ES-I3 (cell line): ENCODE measurements around the gene ATP2B2.

ENCODE experiments used
- H3K36me3 ChIP-seq: 2 replicates; pipeline ENCODE4 v1.6.1; 2013; ENCODE audit warnings: mild to moderate bottlenecking, low read length, control low read depth, moderate library complexity; ENCODE audit not compliant: insufficient read depth
- H3K4me1 ChIP-seq: 2 replicates; pipeline ENCODE4 v1.6.1; 2013; ENCODE audit warnings: mild to moderate bottlenecking, control low read depth, low read length; ENCODE audit not compliant: insufficient read depth
- H3K9ac ChIP-seq: 2 replicates; pipeline ENCODE4 v1.6.1; 2013; ENCODE audit warnings: low read depth, mild to moderate bottlenecking, low read length, moderate library complexity
- H3K9me3 ChIP-seq: 2 replicates; pipeline ENCODE4 v1.6.1; 2013; ENCODE audit warnings: mild to moderate bottlenecking, low read length, moderate library complexity; ENCODE audit not compliant: control insufficient read depth, insufficient read depth

The ATP2B2 gene

DNA sequence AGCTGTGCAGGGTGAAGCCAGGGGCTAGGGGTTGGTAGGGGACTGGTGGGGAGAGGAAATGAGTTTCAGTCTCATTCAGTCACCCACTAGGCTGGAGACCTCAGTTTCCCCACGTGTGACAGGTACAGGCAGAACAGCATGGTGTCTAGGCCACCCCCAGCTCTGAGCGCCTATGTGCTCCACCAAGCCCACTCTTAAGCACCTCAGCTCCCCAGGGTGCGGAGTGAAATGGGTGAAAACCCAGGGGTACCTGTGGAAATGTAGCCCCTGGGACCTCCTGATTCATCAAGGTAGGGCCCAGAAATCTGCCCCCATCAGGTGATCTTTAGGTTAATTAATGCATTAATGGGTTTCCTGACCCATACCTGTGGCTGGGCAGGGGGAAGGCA lies 3.7 kb downstream of the ATP2B2 start:
- Histone ChIP-seq H3K36me3 (no peaks in the 10 kb centered on the region), H3K4me1 (0 out of 2 replicates have a peak, but pooled peaks cover 3% of the 10 kb centered on the region), H3K9me3 (no peaks in the 10 kb centered on the region), H3K9ac (no peak overlapping the region)

DNA sequence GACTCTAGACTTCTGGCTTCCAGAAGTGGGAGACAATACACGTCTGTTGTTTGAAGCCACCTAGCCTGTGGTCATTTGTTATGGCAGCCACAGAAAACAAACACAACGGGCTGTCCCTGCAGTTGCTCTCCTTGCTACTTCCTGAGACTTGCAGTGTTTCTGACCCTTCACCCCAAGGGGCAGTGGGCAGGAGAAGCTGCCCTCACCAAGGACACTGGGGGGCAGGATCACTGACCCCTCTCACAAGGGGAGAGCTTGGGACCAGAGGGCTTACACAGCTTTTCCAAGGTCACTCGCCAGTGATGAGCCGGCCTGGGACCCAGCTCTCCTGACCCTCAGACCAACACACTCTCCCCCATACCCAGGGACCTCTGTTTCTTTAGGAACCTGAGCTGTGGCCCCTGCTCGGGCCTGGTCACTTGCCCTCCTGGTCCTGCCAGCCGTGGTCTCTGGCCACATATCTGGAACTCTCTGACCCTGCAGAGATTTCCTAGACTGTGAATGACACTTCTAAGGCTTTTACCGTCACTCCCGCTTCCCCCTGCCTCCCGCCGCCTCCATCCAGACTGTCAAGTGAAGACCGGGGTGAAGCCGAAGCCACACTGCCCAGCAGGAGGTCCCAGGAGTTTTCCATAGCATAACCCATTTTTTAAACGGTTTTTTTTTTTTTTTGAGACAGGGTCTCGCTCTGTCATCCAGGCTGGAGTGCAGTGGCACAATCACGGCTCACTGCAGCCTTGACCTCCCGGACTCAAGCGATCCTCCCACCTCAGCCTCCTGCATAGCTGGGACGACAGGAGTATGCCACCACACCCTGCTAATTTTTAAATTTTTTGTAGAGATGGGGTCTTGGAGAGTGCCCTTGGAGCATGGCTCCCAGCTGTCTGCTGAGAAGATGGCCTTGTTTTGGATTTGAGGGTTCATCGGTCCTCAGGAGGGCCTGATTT lies 4.4 kb downstream of the ATP2B2 start:
- Histone ChIP-seq H3K36me3 (no peaks in the 10 kb centered on the region), H3K9ac (no peak overlapping the region), H3K9me3 (no peaks in the 10 kb centered on the region), H3K4me1 (0 out of 2 replicates have a peak, but pooled peaks cover 3% of the 10 kb centered on the region)

DNA sequence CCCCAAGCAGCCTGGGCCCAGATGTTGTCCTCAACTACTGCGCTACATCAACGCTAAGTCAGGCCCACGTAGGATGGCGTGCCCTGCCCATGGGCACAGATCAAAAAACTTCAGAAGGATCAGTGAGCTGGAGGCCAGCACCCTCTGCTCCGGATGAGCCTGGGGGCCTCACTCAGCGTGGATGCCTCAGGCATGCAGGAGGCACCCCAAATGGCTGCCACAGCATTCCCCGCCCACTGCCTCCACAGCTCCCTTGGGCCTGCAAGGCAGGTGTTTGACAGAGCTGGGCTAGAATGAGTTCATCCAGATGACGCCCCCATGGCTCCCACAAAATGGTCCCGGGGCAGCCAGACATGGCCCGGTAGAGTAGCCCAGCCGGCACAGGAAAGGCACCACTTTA lies 7.1 kb downstream of the ATP2B2 start:
- Histone ChIP-seq H3K4me1 (peaks cover 9% of the 10 kb centered on the region), H3K9ac (no peak overlapping the region), H3K9me3 (no peaks in the 10 kb centered on the region), H3K36me3 (no peaks in the 10 kb centered on the region)

DNA sequence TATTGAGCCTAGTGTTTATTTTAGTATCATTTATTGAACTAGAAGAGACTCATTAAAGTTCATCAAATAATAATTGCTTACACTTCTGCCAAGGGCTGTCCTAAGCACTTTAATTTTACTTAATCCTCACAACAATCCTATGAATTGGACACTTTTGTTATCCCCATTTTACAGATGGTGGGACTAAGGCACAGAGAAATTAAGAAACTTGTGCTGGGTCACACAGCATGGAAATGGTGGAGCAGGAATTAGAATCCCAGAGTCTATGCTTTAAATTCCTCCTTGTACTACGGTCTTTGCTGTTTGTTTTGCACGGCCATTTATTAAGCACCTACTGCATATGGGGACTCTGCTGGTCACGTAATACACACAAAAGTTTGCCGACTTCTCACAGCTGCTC lies 7.9 kb downstream of the ATP2B2 start:
- Histone ChIP-seq H3K4me1 (peaks cover 9% of the 10 kb centered on the region), H3K9ac (no peak overlapping the region), H3K36me3 (no peaks in the 10 kb centered on the region)

DNA sequence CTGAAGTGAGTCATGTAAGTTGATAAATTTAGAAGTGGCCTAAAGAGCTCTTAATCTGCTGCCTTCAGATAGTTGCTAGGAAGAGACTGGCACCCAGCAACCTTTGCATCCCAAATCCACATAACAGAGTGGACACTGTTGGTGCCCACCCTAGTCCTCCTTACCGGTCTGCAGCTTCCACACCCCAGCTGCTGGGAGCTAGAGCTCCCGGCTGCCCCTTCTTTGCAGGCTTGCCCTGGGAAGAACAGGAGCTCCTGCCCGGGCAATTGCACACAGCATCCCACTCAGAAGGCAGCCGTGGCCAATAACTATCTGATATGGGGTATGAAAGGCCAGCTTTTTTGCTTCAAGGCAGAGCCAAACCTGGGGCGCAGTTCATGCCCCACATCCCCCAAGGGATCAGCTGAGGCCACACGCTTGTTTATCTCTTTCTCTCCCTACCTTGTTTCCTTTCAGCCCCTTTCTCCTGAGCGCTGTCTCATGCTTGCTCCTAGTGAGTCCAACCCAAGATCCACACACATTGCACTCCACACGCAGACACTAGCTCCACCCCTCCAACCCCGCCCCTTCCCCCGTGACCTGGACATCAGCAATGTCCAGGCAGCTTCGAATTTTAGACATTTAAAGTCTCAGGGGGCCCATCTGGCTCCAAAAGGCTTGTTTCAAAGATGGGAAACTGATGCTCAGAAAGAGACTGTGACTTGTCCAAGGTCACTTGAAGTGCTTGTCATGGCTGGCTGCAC lies 9.1 kb downstream of the ATP2B2 start:
- H3K9ac ChIP-seq = no peak overlapping the region
- no peaks in the 10 kb centered on the region for H3K9me3 ChIP-seq
- no peaks in the 10 kb centered on the region for H3K36me3 ChIP-seq
- peaks cover 9% of the 10 kb centered on the region for H3K4me1 ChIP-seq

More for the DNA sequence above, 7.9 kb downstream of the ATP2B2 start:
- no peaks in the 10 kb centered on the region for H3K9me3 ChIP-seq

DNA sequence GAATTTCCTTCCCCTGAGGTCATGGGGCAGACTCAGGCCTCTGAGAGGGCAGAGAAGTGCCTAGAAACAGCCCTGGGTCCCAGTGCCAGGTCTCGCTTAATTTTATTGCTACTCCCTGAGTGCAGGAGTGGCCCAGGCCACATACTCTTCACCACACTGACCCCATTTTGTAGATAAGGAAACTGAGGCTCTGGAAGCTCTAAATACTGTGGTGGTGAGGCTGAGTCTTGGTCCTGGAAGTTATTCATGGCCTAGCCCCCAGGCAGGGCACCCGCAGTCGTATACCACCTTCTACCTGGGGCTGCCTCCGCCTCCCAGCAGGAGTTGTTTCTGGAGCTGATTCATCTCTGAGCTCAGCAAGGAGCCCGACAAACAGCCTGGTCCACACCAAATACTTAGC lies 9.8 kb downstream of the ATP2B2 start:
- Histone ChIP-seq H3K36me3 (no peaks in the 10 kb centered on the region), H3K4me1 (peaks cover 9% of the 10 kb centered on the region), H3K9me3 (no peaks in the 10 kb centered on the region), H3K9ac (no peak overlapping the region)

DNA sequence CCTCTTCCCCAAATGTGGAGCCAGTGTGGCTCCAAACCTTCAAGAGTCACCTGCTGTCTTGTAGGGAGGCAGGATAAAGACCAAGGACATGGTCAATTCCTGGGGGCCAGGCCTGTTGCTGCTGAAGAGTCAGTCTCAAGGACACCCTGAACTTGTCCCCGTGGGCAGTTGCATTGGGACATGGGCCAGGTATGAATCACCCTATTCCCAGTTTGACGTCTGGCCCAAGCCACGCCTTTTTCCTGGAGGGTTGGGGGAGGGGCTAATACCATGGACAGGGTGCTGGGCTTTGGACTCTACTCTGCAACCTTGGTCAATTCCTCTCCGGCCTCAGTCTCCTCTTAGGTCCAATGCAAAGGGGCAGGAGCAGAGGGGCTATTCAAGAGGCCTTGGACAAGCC lies 10.4 kb downstream of the ATP2B2 start:
- Histone ChIP-seq H3K9me3 (no peaks in the 10 kb centered on the region), H3K9ac (no peak overlapping the region), H3K36me3 (no peaks in the 10 kb centered on the region), H3K4me1 (peaks cover 9% of the 10 kb centered on the region)

DNA sequence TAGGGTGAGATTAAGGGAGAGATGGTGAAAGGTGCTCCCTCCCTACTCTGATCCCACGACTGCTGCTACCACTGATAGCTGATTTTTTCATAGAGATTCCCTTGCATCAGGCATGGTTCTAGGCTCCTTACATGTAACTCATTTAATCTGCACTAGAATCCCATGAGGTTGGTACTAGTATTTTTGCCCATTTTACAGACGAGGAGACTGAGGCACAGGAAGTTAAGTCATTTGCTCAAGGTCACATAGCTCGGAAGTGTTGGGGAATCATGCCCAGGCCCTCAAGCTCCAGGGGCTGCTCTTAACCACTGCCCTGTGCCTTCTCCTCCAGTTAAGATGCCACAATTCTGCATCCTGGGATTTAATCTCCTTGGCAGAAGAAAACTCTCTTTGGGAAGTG lies 11.2 kb downstream of the ATP2B2 start:
- H3K9me3 ChIP-seq = no peaks in the 10 kb centered on the region
- H3K4me1 ChIP-seq = peaks cover 9% of the 10 kb centered on the region
- no peaks in the 10 kb centered on the region for H3K36me3 ChIP-seq
- H3K9ac ChIP-seq = no peak overlapping the region

DNA sequence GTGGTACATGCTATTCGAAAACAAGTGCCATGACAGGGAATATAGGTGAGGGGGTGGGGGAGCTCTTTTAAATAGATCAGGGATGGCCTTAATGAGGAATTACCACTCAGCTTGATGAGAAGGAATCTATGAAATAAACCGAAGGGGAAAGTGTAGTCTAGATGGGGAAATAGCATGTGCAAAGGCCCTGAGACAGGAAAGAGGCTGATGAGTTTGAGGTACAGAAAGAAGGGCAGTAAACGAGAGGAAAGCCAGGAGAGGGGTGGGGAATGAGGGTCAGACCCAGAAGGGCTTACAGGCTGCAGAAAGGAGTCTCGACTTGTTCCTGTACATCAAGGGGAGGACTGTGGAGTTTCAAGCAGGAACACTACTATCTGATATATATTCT lies 12.2 kb downstream of the ATP2B2 start:
- Histone ChIP-seq H3K9ac (no peak overlapping the region), H3K9me3 (no peaks in the 10 kb centered on the region), H3K36me3 (no peaks in the 10 kb centered on the region), H3K4me1 (peaks cover 9% of the 10 kb centered on the region)

DNA sequence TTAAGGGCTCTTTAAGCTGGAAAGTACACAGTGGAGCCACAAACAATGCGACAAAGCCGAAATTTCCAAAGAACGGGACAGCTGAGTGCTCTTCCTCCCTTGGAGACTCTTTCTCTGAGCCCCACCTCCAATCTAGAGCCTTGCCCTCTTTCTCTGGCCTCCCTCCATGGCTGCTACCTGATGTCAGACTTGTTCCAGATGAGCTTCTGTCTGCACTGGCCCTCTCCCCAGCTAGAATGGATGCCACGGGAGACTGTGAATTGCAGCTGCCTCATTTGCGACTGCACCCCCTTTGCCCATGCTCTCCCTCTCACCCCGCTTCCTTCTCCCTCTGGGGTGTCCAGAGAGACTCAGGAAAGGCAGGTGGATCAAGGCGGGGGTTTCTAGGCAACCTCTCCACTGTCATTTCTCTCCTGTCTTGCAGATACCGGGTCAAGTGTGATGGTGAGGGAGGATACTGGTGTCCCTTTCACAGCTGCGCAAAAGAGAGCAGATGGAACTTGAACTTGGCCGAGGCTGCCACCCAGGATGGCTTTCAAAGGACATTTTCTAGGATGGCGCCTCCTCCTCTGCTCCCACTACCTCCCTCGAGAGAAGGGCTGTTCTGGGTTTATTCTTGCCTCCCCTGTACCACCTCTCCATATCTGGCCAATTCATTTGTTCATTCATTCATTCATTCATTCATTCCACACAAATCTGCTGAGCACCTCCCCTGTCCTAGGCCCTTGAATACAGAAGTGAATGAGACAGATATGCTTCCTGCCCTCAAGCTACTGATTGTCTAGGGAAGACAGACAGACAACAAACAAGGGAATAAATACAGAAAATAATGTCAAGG lies 12.8 kb downstream of the ATP2B2 start:
- Histone ChIP-seq H3K9me3 (no peaks in the 10 kb centered on the region), H3K4me1 (peaks cover 9% of the 10 kb centered on the region), H3K9ac (no peak overlapping the region), H3K36me3 (no peaks in the 10 kb centered on the region)

DNA sequence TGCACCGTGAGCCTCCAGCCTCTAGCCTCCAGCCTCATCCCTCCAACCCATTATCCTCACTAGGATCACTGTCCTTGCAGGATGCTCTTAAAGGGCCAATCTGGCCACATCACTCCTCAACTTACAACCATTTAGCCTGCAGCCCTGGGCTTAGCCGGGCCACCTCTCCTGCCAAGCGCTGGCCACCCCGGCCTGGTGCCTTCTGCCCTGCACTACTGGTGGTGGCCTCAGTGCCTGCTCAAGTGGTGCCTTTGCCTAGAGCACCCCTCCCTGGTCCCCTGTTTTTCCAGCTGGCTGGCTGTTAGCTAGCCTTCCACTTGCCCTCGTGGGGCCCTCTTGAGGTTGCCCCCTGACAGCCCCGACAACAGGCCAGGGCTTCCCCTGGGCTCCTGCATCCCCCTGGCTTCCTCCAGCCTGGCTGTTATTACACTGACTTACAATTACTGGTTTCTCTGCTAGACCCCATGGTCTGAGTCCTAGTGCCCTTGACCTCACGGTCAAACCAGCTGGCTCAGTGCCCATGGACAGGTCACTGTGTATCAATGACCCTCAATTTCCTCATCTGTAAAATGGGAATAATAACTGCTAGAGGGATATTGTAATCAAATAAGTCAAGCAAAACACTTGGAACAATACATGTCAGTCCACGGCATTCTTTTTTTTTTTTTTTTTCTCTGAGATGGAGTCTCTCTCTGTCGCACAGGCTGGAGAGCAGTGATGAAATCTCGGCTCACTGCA lies 15.5 kb downstream of the ATP2B2 start:
- no peak overlapping the region for H3K9ac ChIP-seq

DNA sequence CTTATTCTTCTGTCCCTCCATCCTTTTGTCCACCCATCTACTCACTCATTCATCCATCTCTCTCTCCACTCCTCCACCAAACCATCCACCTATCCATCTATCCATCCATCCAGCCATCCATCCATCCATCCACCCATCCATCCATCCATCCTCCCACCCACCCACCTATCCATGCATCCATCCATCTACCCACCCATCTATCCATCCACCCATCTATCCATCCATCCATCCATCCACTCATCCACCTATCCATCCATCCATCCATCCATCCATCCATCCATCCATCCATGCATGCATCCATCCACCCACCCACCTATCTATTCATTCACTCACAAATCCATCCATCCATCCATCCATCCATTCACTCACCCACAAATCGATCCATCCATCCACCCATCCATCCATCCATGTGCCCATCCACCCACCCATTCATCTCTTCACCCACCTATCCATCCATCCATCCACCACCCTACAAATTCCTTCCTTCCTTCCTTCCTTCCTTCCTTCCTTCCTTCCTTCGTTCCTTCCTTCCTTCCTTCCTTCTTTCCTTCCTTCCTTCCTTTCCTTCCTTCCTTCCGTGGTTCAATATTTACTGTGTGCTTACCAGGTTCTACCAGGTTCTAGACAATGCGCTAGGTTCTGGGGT lies 17.3 kb downstream of the ATP2B2 start:
- Histone ChIP-seq H3K9me3 (no peaks in the 10 kb centered on the region), H3K4me1 (no peaks in the 10 kb centered on the region), H3K9ac (no peak overlapping the region), H3K36me3 (no peaks in the 10 kb centered on the region)

More for the DNA sequence above, 15.5 kb downstream of the ATP2B2 start:
- Histone ChIP-seq H3K36me3 (no peaks in the 10 kb centered on the region), H3K4me1 (0 out of 2 replicates have a peak, but pooled peaks cover 4% of the 10 kb centered on the region), H3K9me3 (no peaks in the 10 kb centered on the region)

DNA sequence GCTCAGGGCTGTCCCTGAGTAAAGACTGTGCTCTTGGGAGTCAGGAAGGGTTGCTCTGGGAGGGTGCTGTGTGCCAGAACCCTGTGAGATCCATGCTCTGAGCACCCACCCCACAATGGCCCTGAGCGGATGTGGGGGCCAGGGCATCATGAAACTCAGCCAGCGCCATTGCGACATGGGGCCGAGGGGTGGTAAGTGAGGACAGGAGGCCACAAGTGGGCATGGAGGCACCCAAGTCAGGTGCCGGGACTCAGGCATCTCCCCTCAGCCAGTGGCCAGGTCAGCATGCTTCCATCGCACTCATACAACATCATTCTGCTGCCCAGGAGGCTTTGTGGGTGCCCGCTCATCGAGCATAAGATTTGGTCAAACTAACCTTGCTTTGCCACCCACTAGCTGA lies 19.6 kb downstream of the ATP2B2 start:
- no peaks in the 10 kb centered on the region for H3K4me1 ChIP-seq
- H3K9ac ChIP-seq = no peak overlapping the region
- H3K36me3 ChIP-seq = no peaks in the 10 kb centered on the region
- no peaks in the 10 kb centered on the region for H3K9me3 ChIP-seq
